GM12875 (cell line): ENCODE data around the gene NRCAM.

ENCODE experiments used
- H3K4me3 ChIP-seq: one replicate; pipeline ENCODE4 v1.5.1; 2011; ENCODE audit warnings: low read depth, low read length, control low read depth
- TF ChIP-seq, protein P1 (sequence below): IDR thresholded peaks from 2 replicates; pipeline ENCODE4 v1.5.1; 2011; ENCODE audit warnings: low read depth, mild to moderate bottlenecking, control low read depth, inconsistent platforms, low read length, moderate library complexity, borderline replicate concordance; ENCODE audit not compliant: insufficient read depth

NRCAM gene

DNA sequence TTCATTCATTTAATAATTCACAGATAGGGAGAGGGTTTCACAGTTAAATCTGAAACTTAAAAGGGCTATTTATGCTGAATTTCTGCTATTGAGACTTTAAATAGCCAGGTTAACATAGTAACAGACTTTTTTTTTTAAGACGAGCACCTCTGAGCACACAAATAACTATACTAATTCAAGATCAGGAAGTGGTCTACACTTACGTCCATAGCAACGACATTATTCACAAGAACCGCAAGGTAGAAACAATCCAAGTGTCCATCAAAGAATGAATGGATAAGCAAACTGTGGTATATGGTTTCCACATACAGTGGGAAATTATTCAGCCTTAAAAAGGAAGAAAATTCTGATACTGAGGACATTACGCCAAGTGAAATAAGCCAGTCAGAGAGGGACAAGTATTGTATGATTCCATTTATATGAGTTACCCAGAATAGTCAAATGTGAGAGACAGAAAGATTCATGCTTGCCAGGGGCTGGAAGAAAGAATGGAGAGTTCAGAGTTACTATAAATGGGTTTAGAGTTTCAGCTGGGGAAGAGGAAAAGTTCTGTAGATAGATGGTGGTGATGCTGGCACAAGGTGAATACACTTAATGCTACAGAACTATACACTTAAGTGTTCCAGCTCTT is 185.7 kb downstream of the NRCAM start:
- TF ChIP-seq, protein P1, sequence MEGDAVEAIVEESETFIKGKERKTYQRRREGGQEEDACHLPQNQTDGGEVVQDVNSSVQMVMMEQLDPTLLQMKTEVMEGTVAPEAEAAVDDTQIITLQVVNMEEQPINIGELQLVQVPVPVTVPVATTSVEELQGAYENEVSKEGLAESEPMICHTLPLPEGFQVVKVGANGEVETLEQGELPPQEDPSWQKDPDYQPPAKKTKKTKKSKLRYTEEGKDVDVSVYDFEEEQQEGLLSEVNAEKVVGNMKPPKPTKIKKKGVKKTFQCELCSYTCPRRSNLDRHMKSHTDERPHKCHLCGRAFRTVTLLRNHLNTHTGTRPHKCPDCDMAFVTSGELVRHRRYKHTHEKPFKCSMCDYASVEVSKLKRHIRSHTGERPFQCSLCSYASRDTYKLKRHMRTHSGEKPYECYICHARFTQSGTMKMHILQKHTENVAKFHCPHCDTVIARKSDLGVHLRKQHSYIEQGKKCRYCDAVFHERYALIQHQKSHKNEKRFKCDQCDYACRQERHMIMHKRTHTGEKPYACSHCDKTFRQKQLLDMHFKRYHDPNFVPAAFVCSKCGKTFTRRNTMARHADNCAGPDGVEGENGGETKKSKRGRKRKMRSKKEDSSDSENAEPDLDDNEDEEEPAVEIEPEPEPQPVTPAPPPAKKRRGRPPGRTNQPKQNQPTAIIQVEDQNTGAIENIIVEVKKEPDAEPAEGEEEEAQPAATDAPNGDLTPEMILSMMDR: no peak

DNA sequence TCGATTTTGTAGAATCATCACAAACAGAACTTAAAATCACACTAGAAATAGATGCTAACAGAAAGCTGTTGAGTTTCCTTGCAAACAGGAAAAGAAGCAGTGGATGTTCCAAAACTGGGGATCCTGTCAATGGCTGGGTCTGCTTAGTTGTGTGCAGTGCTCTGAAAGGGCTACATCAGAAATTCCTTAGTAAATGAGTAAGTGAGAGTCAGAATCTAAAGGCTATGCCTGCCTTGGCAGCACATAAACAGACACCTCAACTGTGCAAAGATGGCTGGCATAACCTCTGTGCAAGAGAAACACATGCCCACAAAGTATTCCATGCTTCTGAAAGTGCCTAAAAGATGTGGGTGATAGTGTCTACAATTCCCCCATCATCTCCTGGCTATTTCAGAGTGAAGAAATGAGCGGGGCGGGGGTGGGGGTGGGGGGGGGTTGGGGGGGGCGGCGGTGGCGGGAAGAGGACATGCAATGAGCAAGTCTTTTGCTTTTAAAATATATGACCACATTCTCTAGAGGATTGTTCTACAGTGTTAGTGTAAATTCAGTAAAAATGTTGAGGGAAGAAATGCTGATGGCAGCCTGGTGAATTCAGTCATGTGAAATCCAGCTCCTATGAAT is 187.9 kb downstream of the NRCAM start:
- TF ChIP-seq, protein P1: no peak

More for the DNA sequence above, 185.7 kb downstream of the NRCAM start:
- no peak overlapping the region for H3K4me3 ChIP-seq

DNA sequence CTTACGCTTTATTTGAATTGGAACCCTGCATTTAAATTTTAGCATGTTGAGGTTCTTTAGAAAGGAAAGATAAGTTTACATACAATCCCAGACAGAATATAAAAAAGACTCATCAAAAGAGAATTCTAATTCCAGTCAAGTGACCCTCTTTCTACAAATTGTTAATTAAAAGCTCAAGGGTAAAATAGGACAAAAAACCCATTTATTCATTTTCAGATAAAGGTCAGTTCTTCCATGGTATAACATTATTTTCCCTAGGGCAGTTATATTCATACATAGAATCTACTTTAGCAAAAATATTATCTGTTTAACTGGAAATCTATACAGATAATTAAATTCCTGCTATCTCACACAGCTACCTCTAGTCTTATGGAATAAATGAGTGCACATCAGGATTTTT is 188.6 kb downstream of the NRCAM start:
- TF ChIP-seq, protein P1: no peak
- H3K4me3 ChIP-seq: no peak overlapping the region

More for the DNA sequence above, 187.9 kb downstream of the NRCAM start:
- no peak overlapping the region for H3K4me3 ChIP-seq

DNA sequence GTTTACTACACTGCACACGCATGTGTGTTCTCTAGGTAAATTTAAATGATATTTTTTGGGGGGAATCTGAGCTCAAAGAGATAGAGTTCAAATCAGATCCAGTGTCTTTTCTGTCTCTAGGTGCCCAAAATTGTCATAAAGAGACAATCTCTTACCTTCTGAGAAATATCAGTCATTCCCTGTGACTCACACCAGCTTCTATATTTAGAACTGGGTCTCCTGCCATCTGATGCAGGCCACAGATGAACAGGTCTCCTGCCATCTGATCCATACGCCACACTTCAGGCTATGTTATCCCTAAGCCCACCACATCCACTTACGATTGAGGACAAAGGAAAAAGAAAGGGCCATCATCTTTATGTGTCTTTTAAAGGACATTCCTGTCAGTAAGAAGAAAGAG is 189.7 kb downstream of the NRCAM start:
- no peak overlapping the region for H3K4me3 ChIP-seq

DNA sequence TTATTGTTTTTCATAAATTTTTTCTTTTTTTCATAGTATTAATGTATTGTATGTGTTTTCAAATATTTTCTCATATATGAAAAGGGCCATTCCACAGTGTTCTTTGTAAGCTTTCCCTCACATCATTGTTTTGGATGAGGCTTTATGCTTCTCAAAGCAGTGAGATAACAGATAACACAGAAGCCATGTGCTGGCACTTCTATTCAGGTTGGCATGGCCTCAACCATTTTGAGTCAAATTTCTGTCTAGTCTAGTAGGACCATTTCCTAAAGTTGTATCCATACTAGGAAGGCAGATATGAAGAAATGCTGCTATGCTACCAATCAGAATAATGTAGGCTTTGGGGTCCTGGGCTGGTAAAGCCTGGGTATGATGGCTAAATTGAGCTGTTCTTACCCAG is 190.2 kb downstream of the NRCAM start:
- TF ChIP-seq, protein P1: no peak

More for the DNA sequence above, 189.7 kb downstream of the NRCAM start:
- TF ChIP-seq, protein P1: no peak

DNA sequence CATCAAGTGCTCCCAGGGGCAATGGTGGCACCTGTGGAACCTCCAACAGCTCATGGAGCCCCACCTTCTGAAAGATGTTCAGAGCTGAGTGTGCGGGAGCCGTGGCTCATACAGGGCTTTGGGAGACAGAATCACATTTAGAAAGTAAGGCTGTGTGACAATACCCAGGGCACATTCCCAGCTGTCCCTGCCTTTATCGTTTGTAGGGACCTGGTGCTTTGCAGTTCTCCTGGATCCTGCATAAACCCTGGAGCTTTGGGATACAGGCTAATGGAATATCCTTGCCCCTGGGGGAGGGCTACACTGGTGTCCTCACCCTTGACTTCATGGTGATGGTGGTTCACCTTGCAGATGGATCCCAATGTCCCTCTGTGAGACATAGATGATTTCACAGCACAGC is 191.2 kb downstream of the NRCAM start:
- H3K4me3 ChIP-seq: no peak overlapping the region
- TF ChIP-seq, protein P1: no peak

More for the DNA sequence above, 190.2 kb downstream of the NRCAM start:
- H3K4me3 ChIP-seq: no peak overlapping the region

DNA sequence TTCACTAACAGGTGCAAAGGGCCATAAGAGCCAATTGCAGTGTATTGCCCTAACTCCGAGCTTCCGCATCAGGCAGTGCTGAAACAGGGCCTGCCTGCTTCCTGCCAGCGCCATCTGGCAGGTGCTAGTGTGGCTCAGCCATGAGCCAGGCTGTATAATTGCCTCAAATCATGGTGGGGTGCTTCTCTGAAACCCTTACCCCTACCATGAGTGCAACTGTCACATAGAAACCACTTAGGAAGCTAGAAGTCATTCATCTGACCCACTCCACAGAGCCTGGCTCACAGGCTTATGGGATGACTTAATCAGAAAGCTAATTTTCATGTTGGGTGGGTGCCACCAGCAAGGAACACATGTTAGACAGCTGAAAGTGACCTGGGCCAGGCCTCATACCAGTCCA is 192.8 kb downstream of the NRCAM start:
- no peak overlapping the region for H3K4me3 ChIP-seq
- TF ChIP-seq, protein P1: no peak
